ENCODE measurements around the gene DPEP2NB.
"Not testable (repeated sequence)": the region's sequence is repeated elsewhere in the genome, so short reads cannot be mapped to it uniquely, and the experiment has no call there.

The DPEP2NB gene

DNA sequence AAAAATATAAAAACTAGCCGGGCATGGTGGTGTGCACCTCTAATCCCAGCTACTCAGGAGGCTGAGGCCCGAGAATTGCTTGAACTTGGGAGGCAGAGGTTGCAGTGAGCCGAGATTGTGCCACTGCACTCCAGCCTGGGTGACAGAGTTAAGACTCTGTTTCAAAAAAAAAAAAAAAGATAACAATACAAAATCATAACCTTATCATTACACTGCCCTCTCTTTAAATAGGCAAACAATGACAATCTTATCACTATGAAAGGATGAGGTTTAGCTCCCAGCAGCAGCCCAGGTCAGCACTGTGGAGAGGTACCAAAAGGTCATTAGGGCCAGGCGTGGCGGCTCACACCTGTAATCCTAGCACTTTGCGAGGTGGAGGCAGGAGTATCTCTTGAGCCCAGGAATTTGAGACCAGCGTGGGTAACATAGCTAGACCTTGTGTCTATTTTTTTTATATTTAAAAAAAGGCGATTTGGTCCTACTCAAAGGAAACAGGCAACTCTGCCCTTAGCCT is 3.5 kb upstream of the DPEP2NB start:
- TF ChIP-seq, protein P1, sequence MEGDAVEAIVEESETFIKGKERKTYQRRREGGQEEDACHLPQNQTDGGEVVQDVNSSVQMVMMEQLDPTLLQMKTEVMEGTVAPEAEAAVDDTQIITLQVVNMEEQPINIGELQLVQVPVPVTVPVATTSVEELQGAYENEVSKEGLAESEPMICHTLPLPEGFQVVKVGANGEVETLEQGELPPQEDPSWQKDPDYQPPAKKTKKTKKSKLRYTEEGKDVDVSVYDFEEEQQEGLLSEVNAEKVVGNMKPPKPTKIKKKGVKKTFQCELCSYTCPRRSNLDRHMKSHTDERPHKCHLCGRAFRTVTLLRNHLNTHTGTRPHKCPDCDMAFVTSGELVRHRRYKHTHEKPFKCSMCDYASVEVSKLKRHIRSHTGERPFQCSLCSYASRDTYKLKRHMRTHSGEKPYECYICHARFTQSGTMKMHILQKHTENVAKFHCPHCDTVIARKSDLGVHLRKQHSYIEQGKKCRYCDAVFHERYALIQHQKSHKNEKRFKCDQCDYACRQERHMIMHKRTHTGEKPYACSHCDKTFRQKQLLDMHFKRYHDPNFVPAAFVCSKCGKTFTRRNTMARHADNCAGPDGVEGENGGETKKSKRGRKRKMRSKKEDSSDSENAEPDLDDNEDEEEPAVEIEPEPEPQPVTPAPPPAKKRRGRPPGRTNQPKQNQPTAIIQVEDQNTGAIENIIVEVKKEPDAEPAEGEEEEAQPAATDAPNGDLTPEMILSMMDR (conservative IDR thresholded peaks at IDR 0.05; ENCODE audit: low read depth, low read length) = no peak
- no peak for DNase-seq (ENCODE audit: low read depth)
- no peak overlapping the region for H3K4me3 ChIP-seq (ENCODE audit: low read depth, low read length)

DNA sequence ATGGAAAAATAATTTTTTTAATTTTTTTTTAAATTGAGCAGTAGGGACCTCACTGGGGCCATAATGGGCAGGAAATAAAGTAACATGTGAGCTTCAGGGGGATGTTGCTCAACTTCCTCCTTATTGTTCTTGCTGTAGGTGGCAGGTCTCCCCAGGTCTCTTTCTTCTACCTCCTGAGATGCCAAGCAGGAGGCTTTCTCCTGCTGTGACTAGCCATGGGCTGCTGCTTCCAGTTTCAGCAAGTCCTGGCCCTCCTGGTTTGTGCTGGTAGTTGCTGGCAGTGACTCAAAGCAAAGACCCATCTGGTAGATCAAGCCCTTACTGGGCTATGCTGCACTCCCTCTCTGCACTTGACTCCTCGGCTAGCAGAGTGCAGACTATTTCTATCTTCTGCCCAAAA is 2.3 kb downstream of the DPEP2NB start:
- no peak for DNase-seq (ENCODE audit: low read depth)
- no peak overlapping the region for H3K4me3 ChIP-seq (ENCODE audit: low read depth, low read length)
- TF ChIP-seq, protein P1 (conservative IDR thresholded peaks at IDR 0.05; ENCODE audit: low read depth, low read length) = no peak

DNA sequence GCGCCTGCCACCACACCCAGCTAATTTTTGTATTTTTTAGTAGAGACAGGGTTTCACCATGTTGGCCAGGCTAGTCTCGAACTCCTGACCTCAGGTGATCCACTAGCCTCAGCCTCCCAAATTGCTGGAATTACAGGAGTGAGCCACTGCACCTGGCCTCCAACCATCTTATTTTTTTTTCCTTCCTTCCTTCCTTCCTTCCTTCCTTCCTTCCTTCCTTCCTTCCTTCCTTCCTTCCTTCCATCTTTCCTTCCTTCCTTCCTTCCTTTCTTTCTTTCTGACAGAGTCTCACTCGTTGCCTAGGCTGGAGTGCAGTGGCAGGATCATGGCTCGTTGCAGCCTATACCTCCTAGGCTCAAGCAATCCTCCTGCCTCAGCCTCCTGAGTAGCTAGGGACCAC is 5.8 kb downstream of the DPEP2NB start:
- DNase-seq (ENCODE audit: low read depth); H3K4me3 ChIP-seq (ENCODE audit: low read depth, low read length): not testable (repeated sequence)

DNA sequence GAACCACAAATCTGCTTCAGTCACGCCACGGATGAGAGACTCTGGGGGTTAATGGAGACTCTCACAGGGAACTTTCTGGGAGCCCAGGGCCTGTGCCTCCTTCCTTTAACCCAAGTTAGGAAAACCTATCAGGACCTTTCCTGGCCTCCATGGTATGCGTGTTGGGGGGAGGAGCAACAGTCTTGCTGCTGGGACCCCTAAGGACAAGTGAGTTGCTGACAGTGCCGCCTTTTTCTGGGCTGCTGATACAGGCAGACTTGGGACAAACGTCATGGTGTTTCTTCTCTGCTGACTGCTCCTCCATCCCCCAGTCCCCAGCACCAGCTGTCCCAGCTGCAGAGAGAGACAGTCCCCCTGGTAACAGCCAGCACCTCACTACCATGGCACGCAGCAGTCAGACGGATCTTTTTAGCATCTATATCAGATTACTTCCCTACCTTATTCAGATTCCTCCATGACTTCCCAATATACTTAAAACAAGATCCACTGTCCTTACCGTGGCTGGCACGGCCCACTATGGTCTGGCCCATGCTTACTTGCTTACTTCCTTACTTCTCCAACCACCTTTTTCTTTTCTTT is 6.5 kb downstream of the DPEP2NB start:
- TF ChIP-seq, protein P1 (conservative IDR thresholded peaks at IDR 0.05; ENCODE audit: low read depth, low read length) = no peak
- no peak overlapping the region for H3K4me3 ChIP-seq (ENCODE audit: low read depth, low read length)

DNA sequence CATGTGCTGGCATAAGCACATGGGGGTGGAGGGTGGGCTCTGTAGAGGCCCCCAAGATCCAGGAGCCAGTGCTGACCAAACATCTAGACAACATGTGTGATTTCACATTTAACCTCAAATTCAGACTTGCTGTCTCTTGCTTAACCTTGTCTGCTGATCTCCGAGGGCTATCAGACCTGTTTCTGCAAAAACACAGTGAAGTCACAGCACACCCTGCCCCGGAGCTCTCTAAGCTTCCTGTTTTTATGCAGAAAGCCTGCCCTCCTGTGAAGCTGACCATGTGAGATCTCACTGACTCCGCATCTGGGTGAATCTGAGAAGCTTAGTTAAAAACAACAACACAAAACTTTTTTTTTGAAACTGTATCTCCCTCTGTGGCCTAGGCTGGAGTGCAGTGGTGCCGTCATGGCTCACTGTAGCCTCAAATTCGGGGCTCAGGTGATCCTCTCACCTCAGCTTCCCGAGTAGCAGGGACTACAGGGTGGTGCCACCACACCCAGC is 9.9 kb downstream of the DPEP2NB start:
- H3K4me3 ChIP-seq (ENCODE audit: low read depth, low read length) = no peak overlapping the region
- DNase-seq (ENCODE audit: low read depth) = peak; percentile 96
- TF ChIP-seq, protein P1 (conservative IDR thresholded peaks at IDR 0.05; ENCODE audit: low read depth, low read length) = no peak

More for the DNA sequence above, 6.5 kb downstream of the DPEP2NB start:
- DNase-seq (ENCODE audit: low read depth) = no peak

DNA sequence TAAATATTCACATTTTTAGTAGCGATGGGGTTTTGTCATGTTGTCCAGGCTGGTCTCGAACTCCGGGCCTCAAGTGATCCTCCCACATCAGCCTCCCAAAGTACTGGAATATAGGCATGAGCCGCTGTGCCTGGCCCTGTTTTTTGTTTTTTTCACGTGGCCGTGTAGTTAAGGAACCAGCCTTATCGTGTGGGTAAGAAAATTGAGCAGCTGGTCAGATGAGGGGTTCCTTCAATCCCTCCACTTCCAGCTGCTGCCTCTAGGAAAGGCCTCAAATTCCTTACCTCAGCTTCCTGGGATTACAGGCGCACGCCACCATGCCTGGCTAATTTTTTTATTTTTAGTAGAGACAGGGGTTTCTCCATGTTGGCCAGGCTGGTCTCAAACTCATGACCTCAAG is 10.5 kb downstream of the DPEP2NB start:
- no peak overlapping the region for H3K4me3 ChIP-seq (ENCODE audit: low read depth, low read length)
- TF ChIP-seq, protein P1 (conservative IDR thresholded peaks at IDR 0.05; ENCODE audit: low read depth, low read length) = no peak
- DNase-seq (ENCODE audit: low read depth) = no peak

DNA sequence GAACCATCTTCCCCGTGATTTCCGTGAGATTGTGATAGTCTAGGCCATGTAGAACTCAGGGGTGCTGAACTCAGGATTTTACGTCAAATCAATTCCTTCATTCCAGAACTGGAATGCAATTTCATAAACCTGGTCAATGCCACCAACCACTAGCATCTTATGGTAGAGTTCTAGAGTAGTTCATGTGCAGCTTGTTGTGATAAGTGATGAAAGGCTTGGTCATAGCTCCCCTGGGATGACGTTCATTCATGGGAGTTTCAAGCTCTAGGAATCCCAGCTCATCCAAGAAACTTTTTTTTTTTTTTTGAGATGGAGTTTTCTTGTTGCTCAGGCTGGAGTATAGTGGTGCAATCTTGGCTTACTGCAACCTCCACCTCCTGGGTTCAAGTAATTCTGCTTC is 12.7 kb downstream of the DPEP2NB start:
- no peak overlapping the region for H3K4me3 ChIP-seq (ENCODE audit: low read depth, low read length)
- peak; percentile 47 for DNase-seq (ENCODE audit: low read depth)
- TF ChIP-seq, protein P1 (conservative IDR thresholded peaks at IDR 0.05; ENCODE audit: low read depth, low read length) = no peak

Data from choroid plexus epithelial cell (primary cell).